Measurements from ENCODE around the gene ALCAM.

Gene ALCAM

GRCh38 chr3:105366326-105367062, at the start of gene ALCAM:
Gene ALCAM, plus strand, starts transcription at chr3:105366909.
- peaks cover 11% of the 10 kb centered on the region for H3K4me1 ChIP-seq (ENCODE audit: control insufficient read depth, insufficient read depth, low read length)
- H3K36me3 ChIP-seq (ENCODE audit: control insufficient read depth in 2 of 2, insufficient read depth in 2 of 2, low read length in 2 of 2), result no peaks in the 10 kb centered on the region
- peak within 1 kb of the TSS; percentile 67 to 87 for H3K9ac ChIP-seq (ENCODE audit: low read length in 2 of 2)
- H3K4me3 ChIP-seq (ENCODE audit: low read length in 2 of 2), result peak within 1 kb of the TSS; percentile 87 to 94
- peak within 1 kb of the TSS; percentile 65 for H3K27ac ChIP-seq (ENCODE audit: low read length)
- peaks cover 0 to 4% of the 10 kb centered on the region in 2 donors for H3K27me3 ChIP-seq (ENCODE audit: control insufficient read depth in 1 of 2, insufficient read depth in 2 of 2, low read length in 2 of 2)
- H3K9me3 ChIP-seq (ENCODE audit: control insufficient read depth in 2 of 2, low read length in 2 of 2), result no peaks in the 10 kb centered on the region

DNA sequence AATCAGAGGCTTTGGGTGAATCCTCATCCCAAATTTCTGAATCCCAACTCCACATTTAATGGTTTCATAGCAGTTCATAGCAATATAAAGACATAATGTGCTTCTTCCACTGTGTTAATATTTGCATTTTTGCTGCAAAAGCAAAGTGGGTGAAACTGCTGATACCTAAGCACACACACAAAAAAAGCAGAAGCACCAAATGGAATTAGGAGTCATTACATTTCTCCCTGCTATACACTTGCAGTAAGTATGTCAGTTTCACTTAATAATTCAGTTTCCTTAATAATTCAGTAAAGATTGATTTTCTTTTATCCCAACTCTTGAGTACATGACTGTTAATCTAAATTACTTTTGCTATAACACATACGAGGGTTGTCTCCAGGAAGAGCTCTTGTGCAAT, 48.9 kb upstream of the ALCAM start:
- no peak overlapping the region for H3K27ac ChIP-seq (ENCODE audit: low read length)
- no peaks in the 10 kb centered on the region for H3K27me3 ChIP-seq (ENCODE audit: control insufficient read depth in 1 of 2, insufficient read depth in 2 of 2, low read length in 2 of 2)
- H3K4me1 ChIP-seq (ENCODE audit: control insufficient read depth, insufficient read depth, low read length), result no peaks in the 10 kb centered on the region
- no peaks in the 10 kb centered on the region for H3K9me3 ChIP-seq (ENCODE audit: control insufficient read depth in 2 of 2, low read length in 2 of 2)
- H3K9ac ChIP-seq (ENCODE audit: low read length in 2 of 2), result no peak overlapping the region
- no peaks in the 10 kb centered on the region for H3K36me3 ChIP-seq (ENCODE audit: control insufficient read depth in 2 of 2, insufficient read depth in 2 of 2, low read length in 2 of 2)
- H3K4me3 ChIP-seq (ENCODE audit: low read length in 2 of 2), result no peak overlapping the region

GRCh38 chr3:105322570-105323273, 44.0 kb upstream of the ALCAM start:
- H3K27ac ChIP-seq (ENCODE audit: low read length), result no peak overlapping the region

GRCh38 chr3:105323274-105323599, 43.5 kb upstream of the ALCAM start:
- Histone ChIP-seq H3K9ac (ENCODE audit: low read length in 2 of 2) (no peak overlapping the region), H3K9me3 (ENCODE audit: control insufficient read depth in 2 of 2, low read length in 2 of 2) (peaks cover 0 to 2% of the 10 kb centered on the region in 2 donors), H3K4me3 (ENCODE audit: low read length in 2 of 2) (no peak overlapping the region), H3K27me3 (ENCODE audit: control insufficient read depth in 1 of 2, insufficient read depth in 2 of 2, low read length in 2 of 2) (no peaks in the 10 kb centered on the region), H3K36me3 (ENCODE audit: control insufficient read depth in 2 of 2, insufficient read depth in 2 of 2, low read length in 2 of 2) (no peaks in the 10 kb centered on the region), H3K27ac (ENCODE audit: low read length) (no peak overlapping the region), H3K4me1 (ENCODE audit: control insufficient read depth, insufficient read depth, low read length) (no peaks in the 10 kb centered on the region)

More at GRCh38 chr3:105322570-105323273, 44.0 kb upstream of the ALCAM start:
- no peaks in the 10 kb centered on the region for H3K27me3 ChIP-seq (ENCODE audit: control insufficient read depth in 1 of 2, insufficient read depth in 2 of 2, low read length in 2 of 2)
- H3K4me3 ChIP-seq (ENCODE audit: low read length in 2 of 2), result no peak overlapping the region
- H3K4me1 ChIP-seq (ENCODE audit: control insufficient read depth, insufficient read depth, low read length), result no peaks in the 10 kb centered on the region
- no peaks in the 10 kb centered on the region for H3K36me3 ChIP-seq (ENCODE audit: control insufficient read depth in 2 of 2, insufficient read depth in 2 of 2, low read length in 2 of 2)
- H3K9ac ChIP-seq (ENCODE audit: low read length in 2 of 2), result no peak overlapping the region
- peaks cover 0 to 2% of the 10 kb centered on the region in 2 donors for H3K9me3 ChIP-seq (ENCODE audit: control insufficient read depth in 2 of 2, low read length in 2 of 2)

GRCh38 chr3:105324951-105325350, 41.8 kb upstream of the ALCAM start:
- Histone ChIP-seq H3K27me3 (ENCODE audit: control insufficient read depth in 1 of 2, insufficient read depth in 2 of 2, low read length in 2 of 2) (no peaks in the 10 kb centered on the region), H3K36me3 (ENCODE audit: control insufficient read depth in 2 of 2, insufficient read depth in 2 of 2, low read length in 2 of 2) (no peaks in the 10 kb centered on the region), H3K27ac (ENCODE audit: low read length) (no peak overlapping the region), H3K9me3 (ENCODE audit: control insufficient read depth in 2 of 2, low read length in 2 of 2) (peaks cover 0 to 2% of the 10 kb centered on the region in 2 donors), H3K9ac (ENCODE audit: low read length in 2 of 2) (no peak overlapping the region), H3K4me3 (ENCODE audit: low read length in 2 of 2) (no peak overlapping the region), H3K4me1 (ENCODE audit: control insufficient read depth, insufficient read depth, low read length) (no peaks in the 10 kb centered on the region)

GRCh38 chr3:105327662-105328337, 38.9 kb upstream of the ALCAM start:
- Histone ChIP-seq H3K4me1 (ENCODE audit: control insufficient read depth, insufficient read depth, low read length) (no peaks in the 10 kb centered on the region), H3K27ac (ENCODE audit: low read length) (no peak overlapping the region), H3K4me3 (ENCODE audit: low read length in 2 of 2) (no peak overlapping the region), H3K9me3 (ENCODE audit: control insufficient read depth in 2 of 2, low read length in 2 of 2) (peaks cover 0 to 2% of the 10 kb centered on the region in 2 donors), H3K36me3 (ENCODE audit: control insufficient read depth in 2 of 2, insufficient read depth in 2 of 2, low read length in 2 of 2) (no peaks in the 10 kb centered on the region), H3K27me3 (ENCODE audit: control insufficient read depth in 1 of 2, insufficient read depth in 2 of 2, low read length in 2 of 2) (no peaks in the 10 kb centered on the region), H3K9ac (ENCODE audit: low read length in 2 of 2) (no peak overlapping the region)

DNA sequence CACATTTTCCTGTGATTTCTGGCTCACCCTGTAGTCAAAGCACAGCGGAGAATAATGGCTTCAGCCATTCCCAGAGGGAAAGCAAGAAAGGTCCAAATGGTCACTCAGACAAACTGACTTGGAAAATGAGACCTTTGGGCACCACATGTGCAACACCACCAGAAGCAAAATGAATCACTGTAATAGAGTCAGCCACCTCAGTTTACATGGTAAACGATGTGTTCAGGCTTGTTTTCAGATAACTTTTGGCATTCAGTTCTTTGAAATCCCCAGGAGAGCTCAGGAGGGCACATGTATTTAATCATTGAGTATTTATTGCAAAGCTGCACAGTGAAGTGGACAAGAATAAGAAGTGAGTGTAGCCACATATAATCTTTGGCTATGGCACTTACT, 38.4 kb upstream of the ALCAM start:
- H3K27me3 ChIP-seq (ENCODE audit: control insufficient read depth in 1 of 2, insufficient read depth in 2 of 2, low read length in 2 of 2), result no peaks in the 10 kb centered on the region
- H3K9ac ChIP-seq (ENCODE audit: low read length in 2 of 2), result no peak overlapping the region
- H3K36me3 ChIP-seq (ENCODE audit: control insufficient read depth in 2 of 2, insufficient read depth in 2 of 2, low read length in 2 of 2), result no peaks in the 10 kb centered on the region
- H3K4me1 ChIP-seq (ENCODE audit: control insufficient read depth, insufficient read depth, low read length), result no peaks in the 10 kb centered on the region
- no peak overlapping the region for H3K4me3 ChIP-seq (ENCODE audit: low read length in 2 of 2)
- peaks cover 0 to 2% of the 10 kb centered on the region in 2 donors for H3K9me3 ChIP-seq (ENCODE audit: control insufficient read depth in 2 of 2, low read length in 2 of 2)
- H3K27ac ChIP-seq (ENCODE audit: low read length), result no peak overlapping the region

- no peaks in the 10 kb centered on the region for H3K36me3 ChIP-seq (ENCODE audit: control insufficient read depth in 2 of 2, insufficient read depth in 2 of 2, low read length in 2 of 2)
- H3K9me3 ChIP-seq (ENCODE audit: control insufficient read depth in 2 of 2, low read length in 2 of 2), result no peaks in the 10 kb centered on the region
- H3K27ac ChIP-seq (ENCODE audit: low read length), result no peak overlapping the region
Measured at GRCh38 chr3:105332961-105333360, 33.7 kb upstream of the ALCAM start.

GRCh38 chr3:105334138-105334882, 32.4 kb upstream of the ALCAM start:
- Histone ChIP-seq H3K9ac (ENCODE audit: low read length in 2 of 2) (no peak overlapping the region), H3K36me3 (ENCODE audit: control insufficient read depth in 2 of 2, insufficient read depth in 2 of 2, low read length in 2 of 2) (no peaks in the 10 kb centered on the region), H3K4me1 (ENCODE audit: control insufficient read depth, insufficient read depth, low read length) (no peaks in the 10 kb centered on the region), H3K27me3 (ENCODE audit: control insufficient read depth in 1 of 2, insufficient read depth in 2 of 2, low read length in 2 of 2) (no peaks in the 10 kb centered on the region), H3K4me3 (ENCODE audit: low read length in 2 of 2) (no peak overlapping the region), H3K27ac (ENCODE audit: low read length) (no peak overlapping the region), H3K9me3 (ENCODE audit: control insufficient read depth in 2 of 2, low read length in 2 of 2) (no peaks in the 10 kb centered on the region)

More at GRCh38 chr3:105332961-105333360, 33.7 kb upstream of the ALCAM start:
- Histone ChIP-seq H3K4me3 (ENCODE audit: low read length in 2 of 2) (no peak overlapping the region), H3K9ac (ENCODE audit: low read length in 2 of 2) (no peak overlapping the region), H3K4me1 (ENCODE audit: control insufficient read depth, insufficient read depth, low read length) (no peaks in the 10 kb centered on the region), H3K27me3 (ENCODE audit: control insufficient read depth in 1 of 2, insufficient read depth in 2 of 2, low read length in 2 of 2) (no peaks in the 10 kb centered on the region)

- H3K9ac ChIP-seq (ENCODE audit: low read length in 2 of 2), result no peak overlapping the region
- H3K27me3 ChIP-seq (ENCODE audit: control insufficient read depth in 1 of 2, insufficient read depth in 2 of 2, low read length in 2 of 2), result no peaks in the 10 kb centered on the region
- no peak overlapping the region for H3K27ac ChIP-seq (ENCODE audit: low read length)
- no peaks in the 10 kb centered on the region for H3K4me1 ChIP-seq (ENCODE audit: control insufficient read depth, insufficient read depth, low read length)
- H3K9me3 ChIP-seq (ENCODE audit: control insufficient read depth in 2 of 2, low read length in 2 of 2), result no peaks in the 10 kb centered on the region
- H3K36me3 ChIP-seq (ENCODE audit: control insufficient read depth in 2 of 2, insufficient read depth in 2 of 2, low read length in 2 of 2), result no peaks in the 10 kb centered on the region
- no peak overlapping the region for H3K4me3 ChIP-seq (ENCODE audit: low read length in 2 of 2)
Measured at GRCh38 chr3:105339946-105340345, 26.8 kb upstream of the ALCAM start.
